Pons (tissue), 1 donor: ENCODE data around the gene MARK3.

ENCODE experiments used
- DNase-seq: peaks from one replicate; pipeline ENCODE4 v3.0.0-alpha.2; 2016; ENCODE audit warnings: low spot score

MARK3 gene

DNA sequence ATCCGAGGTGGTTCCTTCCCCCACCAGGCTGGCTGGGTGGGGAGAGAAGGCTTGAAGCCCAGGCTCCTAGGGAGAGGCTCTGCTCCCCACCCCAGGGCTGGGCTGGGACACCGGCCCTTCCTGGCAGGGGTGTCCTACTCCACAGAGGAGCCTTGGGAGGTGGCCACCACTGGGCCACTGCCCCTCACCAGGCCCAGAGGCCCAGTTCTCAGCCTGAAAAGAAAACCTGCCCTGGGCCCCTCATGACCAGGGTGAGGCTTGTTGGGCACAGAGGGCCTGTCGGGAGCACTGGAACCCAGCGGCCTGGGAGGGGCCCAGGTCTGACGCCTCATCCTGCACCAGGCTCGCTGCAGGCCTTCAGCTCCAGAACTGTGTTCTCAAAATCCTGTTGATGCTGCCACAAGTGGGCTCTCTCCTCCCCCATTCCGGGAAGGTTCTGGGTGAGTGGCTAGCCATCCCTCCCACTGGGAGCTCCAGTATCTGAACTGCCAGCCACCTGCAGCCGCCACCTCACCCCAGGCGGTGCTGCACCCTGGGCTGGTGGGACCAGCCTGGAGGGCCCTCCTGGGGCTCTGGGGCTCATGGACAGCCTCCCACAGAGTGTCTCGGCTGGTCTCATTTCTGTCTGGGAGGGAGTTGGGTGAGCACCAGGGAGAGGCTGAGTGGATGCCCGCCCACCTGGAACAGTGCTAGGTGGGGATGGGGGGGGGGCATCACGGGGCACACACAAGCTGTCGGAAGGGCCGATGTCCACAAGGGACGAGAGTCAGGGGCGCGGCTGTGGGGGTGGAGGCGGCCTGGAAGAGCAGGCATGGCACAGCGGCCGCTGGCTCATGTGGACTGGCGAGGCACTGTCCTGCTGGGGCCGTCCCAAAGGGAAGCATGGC is 165.5 kb downstream of the MARK3 start:
- DNase-seq = no peak

- DNase-seq = no peak
These were observed 166.1 kb downstream of the MARK3 start for GRCh38 chr14:103551338-103551762.

GRCh38 chr14:103552011-103552845 is 167.0 kb downstream of the MARK3 start:
- no peak for DNase-seq

GRCh38 chr14:103552846-103553210 is 167.6 kb downstream of the MARK3 start:
- DNase-seq = no peak
